Uterus (tissue), 4 donors: ENCODE data around the gene TUBA1A. TPM values are rescaled to one million over a fixed set of nuclear protein-coding genes. Genes with fewer than 3 reads are reported as not detected.

Experiments used
- DNase-seq, 2 donors: peaks; one replicate each; pipeline ENCODE4 v3.0.0-alpha.2; 2019 to 2020
- H3K27ac ChIP-seq, 2 donors: fragments of 200-600 bp; sonication (generic); 1 replicate in 1 of 2; 2 replicates in 1 of 2; pipeline ENCODE4 v1.5.1; 2016 to 2018
- H3K27me3 ChIP-seq, 2 donors: fragments of 200-600 bp; sonication (generic); one replicate each; pipeline ENCODE4 v1.5.1; 2018 to 2019; ENCODE audit warnings: control low read depth in 1 of 2
- H3K36me3 ChIP-seq, 2 donors: fragments of 200-600 bp; sonication (generic); one replicate each; pipeline ENCODE4 v1.5.1; 2019; ENCODE audit warnings: control low read depth in 1 of 2
- H3K4me1 ChIP-seq, 2 donors: fragments of 200-600 bp; sonication (generic); one replicate each; pipeline ENCODE4 v1.5.1; 2018 to 2019; ENCODE audit warnings: control low read depth in 1 of 2
- H3K4me3 ChIP-seq, 2 donors: fragments of 200-600 bp; sonication (generic); 1 replicate in 1 of 2; 2 replicates in 1 of 2; pipeline ENCODE4 v1.5.1; 2018 to 2019; ENCODE audit warnings: mild to moderate bottlenecking in 1 of 2
- H3K9me3 ChIP-seq, 2 donors: fragments of 200-600 bp; sonication (generic); one replicate each; pipeline ENCODE4 v1.5.1; 2019; ENCODE audit warnings: control low read depth in 1 of 2
- CTCF ChIP-seq, 4 experiments: fragments of 200-600 bp in 2 of 4; fragments of 450-650 bp in 2 of 4; sonication (generic) in 2 of 4; IDR thresholded peaks; one replicate each; pipeline ENCODE4 v1.5.1; 2016 to 2019; ENCODE audit warnings: antibody characterized with exemption in 4 of 4, mild to moderate bottlenecking in 2 of 4, moderate library complexity in 1 of 4
- POLR2A ChIP-seq, 2 donors: fragments of 450-650 bp; IDR thresholded peaks; one replicate each; pipeline ENCODE4 v1.6.1; 2016; ENCODE audit warnings: antibody characterized with exemption in 2 of 2, mild to moderate bottlenecking in 1 of 2, moderate library complexity in 1 of 2
- intact Hi-C: fragments of 100-400 bp; cut with DNase I; formaldehyde crosslinking; loops from one replicate; pipeline ENCODE4 v1.15.1; 2023; ENCODE audit warnings: low total_unique reads
- total RNA-seq, 4 donors: library from RNA; depleted of rRNA in 3 of 4; stranded (reverse); fragments of >200 nt in 3 of 4; gene quantifications; one replicate each; pipeline versions ENCODE4 v1.1.0 to v1.2.4, GENCODE V29; 2014 to 2023
- donor health status: DM: yes; HTN: yes; CAD: no.

The TUBA1A gene
- total RNA-seq, 4 donors from 2014 or later: 241 to 900 (median 352) TPM

- no peaks in the 10 kb centered on the region for H3K36me3 ChIP-seq
- H3K27ac ChIP-seq: peak overlapping the region; percentile 85 to 96
- peaks cover 0 to 4% of the 10 kb centered on the region in 2 donors for H3K4me1 ChIP-seq
- peak; percentile 37 to 54 for DNase-seq
- intact Hi-C loops: no loop called here
- TF ChIP-seq POLR2A (IDR thresholded peaks at IDR 0.05) (no peak), CTCF (IDR thresholded peaks at IDR 0.05) (no peak)
- no peaks in the 10 kb centered on the region for H3K9me3 ChIP-seq
- H3K4me3 ChIP-seq: peak overlapping the region in 1 of 2 donors; percentile 10
- H3K27me3 ChIP-seq: no peaks in the 10 kb centered on the region
These were observed 12.9 kb upstream of the TUBA1A start for GRCh38 chr12:49201595-49202295.

GRCh38 chr12:49200919-49201594, 12.2 kb upstream of the TUBA1A start:
- TF ChIP-seq POLR2A (IDR thresholded peaks at IDR 0.05): peak in 1 of 2 donors; percentile 12
- no peak for TF ChIP-seq CTCF (IDR thresholded peaks at IDR 0.05)
- peak overlapping the region in 1 of 2 donors; percentile 10 for H3K4me3 ChIP-seq
- no peaks in the 10 kb centered on the region for H3K27me3 ChIP-seq
- H3K9me3 ChIP-seq: no peaks in the 10 kb centered on the region
- H3K4me1 ChIP-seq: peaks cover 0 to 4% of the 10 kb centered on the region in 2 donors
- peak; percentile 13 to 31 for DNase-seq
- intact Hi-C loops: no loop called here
- H3K27ac ChIP-seq: peak overlapping the region; percentile 85 to 96
- H3K36me3 ChIP-seq: no peaks in the 10 kb centered on the region

GRCh38 chr12:49198431-49199155, 9.7 kb upstream of the TUBA1A start:
- Histone ChIP-seq H3K9me3 (no peaks in the 10 kb centered on the region), H3K36me3 (no peaks in the 10 kb centered on the region), H3K4me3 (no peak overlapping the region), H3K4me1 (peaks cover 0 to 4% of the 10 kb centered on the region in 2 donors), H3K27ac (peak overlapping the region in 1 of 2 donors; percentile 19), H3K27me3 (no peaks in the 10 kb centered on the region)
- peak; percentile 5 to 46 for DNase-seq
- intact Hi-C loops: no loop called here
- TF ChIP-seq POLR2A (IDR thresholded peaks at IDR 0.05) (no peak), CTCF (IDR thresholded peaks at IDR 0.05) (no peak)

- Histone ChIP-seq H3K27ac (no peak overlapping the region), H3K4me1 (peaks cover 0 to 4% of the 10 kb centered on the region in 2 donors), H3K36me3 (no peaks in the 10 kb centered on the region), H3K4me3 (no peak overlapping the region), H3K27me3 (no peaks in the 10 kb centered on the region), H3K9me3 (no peaks in the 10 kb centered on the region)
- intact Hi-C loops: no loop called here
- TF ChIP-seq POLR2A (IDR thresholded peaks at IDR 0.05): no peak
- no peak for TF ChIP-seq CTCF (IDR thresholded peaks at IDR 0.05)
- no peak for DNase-seq
These were observed 8.4 kb upstream of the TUBA1A start for GRCh38 chr12:49197256-49197655.
